ENCODE data around the gene UBE3A.

The UBE3A gene

DNA sequence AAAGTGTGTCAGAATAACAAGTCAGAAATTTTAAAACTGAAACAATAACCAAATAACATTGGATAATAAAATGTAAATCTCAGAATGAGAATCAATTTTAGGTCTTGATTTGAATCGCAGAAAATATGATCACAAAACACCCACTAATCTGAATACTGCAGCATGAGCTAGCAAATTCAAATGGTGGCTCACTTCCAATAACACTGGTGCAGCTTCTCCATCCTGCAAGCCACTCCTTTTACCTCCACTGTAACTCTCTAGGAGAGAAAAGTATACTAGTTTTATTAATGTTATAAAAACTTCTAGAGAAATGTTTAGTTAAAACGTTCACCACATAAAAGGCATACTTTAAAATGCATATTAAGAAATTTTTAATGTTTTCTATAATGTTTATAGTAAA is 30.4 kb downstream of the UBE3A start:
- H3K4me3 ChIP-seq (ENCODE audit: low read depth, low read length): no peak overlapping the region
- DNase-seq (ENCODE audit: low read depth): no peak

DNA sequence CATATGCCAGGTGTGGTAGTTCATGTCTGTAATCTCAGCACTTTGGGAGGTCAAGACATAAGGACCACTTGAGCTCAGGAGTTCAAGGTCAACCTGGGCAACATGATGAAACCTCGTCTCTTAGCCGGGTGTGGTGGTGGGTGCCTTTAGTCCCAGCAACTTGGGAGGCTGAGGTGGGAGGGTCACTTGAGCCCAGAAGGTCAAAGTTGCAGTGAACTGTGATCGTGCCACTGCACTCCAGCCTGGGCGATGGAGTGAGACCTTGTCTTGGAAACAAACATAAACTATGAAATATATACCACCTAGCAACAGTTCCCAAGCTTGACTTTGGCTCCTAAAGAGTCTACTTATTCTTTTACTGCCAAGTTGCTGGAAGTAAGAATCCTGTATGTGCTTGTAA is 30.9 kb downstream of the UBE3A start:
- no peak overlapping the region for H3K4me3 ChIP-seq (ENCODE audit: low read depth, low read length)
- DNase-seq (ENCODE audit: low read depth): no peak

DNA sequence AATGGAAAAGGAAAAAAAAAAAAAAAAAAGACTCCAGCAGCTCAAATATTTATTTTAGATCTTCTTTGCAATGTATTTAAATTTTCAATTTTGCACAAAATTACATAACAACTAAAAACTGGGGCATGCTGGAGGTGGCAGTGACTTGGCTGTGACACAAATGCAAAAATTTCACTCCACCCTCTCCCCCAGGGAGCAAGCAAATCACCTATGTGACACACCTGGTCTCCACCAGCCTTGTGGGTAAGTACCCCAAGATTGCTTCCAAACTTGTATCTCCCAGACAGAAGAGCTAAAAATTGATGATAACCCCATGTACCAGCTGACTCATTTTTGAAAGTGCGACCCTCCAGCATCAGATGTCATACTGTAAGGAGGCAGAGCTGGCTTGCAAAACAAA is 32.0 kb downstream of the UBE3A start:
- DNase-seq (ENCODE audit: low read depth): no peak

DNA sequence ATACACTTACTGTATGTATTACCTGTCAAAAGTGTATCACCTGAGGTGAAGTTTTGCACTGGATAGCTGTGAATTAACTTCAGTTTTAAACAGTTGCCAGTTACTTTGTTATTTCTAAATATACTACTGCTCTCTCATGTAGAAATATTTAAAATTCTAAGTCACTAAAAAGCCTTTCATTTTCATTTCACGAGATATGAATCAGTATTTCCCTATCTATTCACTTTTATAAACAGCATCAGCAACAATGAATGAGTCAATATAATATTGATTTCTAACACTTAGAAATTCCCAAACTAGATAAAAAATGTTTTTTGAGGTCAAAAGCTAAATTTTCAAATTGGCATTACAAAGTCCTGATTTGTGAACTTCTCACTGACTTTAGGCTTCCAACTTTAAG is 32.6 kb downstream of the UBE3A start:
- no peak for DNase-seq (ENCODE audit: low read depth)
- no peak overlapping the region for H3K4me3 ChIP-seq (ENCODE audit: low read depth, low read length)

More for the DNA sequence above, 32.0 kb downstream of the UBE3A start:
- no peak overlapping the region for H3K4me3 ChIP-seq (ENCODE audit: low read depth, low read length)

DNA sequence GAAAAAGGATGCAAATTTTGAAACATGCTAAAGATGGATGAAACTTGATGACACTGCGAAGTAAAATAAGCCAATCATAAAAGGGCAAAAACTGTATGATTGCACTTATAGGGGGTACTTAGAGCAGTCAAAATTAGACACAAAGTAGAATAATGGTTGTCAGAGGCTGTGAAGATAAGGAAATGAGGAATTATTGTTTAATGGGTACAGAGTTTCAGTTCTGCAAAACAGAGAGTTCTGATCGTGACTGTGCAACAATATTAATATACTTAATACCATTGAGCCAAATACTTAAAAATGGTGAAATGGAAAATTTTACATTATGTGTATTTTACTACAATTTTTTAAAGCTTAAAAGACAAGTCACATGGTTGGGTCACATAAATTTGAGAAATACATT is 35.1 kb downstream of the UBE3A start:
- H3K4me3 ChIP-seq (ENCODE audit: low read depth, low read length): no peak overlapping the region
- DNase-seq (ENCODE audit: low read depth): no peak

DNA sequence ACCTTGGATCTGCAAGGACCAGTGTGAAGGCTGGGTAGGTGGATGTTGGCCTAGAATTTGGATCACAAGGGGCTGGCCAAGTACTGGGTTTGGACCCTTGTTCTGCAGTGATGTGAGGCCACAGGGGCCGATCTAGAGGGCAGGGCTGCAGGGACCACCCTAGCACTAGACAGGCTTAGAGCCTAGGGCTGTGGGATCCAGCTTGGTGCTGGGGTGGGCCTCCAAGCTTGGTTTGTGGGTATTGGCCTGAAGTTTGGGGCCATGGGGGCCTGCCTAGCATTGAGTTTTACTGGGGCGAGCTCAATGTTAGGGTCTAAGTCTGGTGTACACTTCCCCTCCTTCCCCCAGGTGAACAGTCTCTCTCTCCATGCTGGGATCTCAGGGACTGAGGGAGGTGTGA is 36.5 kb downstream of the UBE3A start:
- no peak for DNase-seq (ENCODE audit: low read depth)
- H3K4me3 ChIP-seq (ENCODE audit: low read depth, low read length): no peak overlapping the region

DNA sequence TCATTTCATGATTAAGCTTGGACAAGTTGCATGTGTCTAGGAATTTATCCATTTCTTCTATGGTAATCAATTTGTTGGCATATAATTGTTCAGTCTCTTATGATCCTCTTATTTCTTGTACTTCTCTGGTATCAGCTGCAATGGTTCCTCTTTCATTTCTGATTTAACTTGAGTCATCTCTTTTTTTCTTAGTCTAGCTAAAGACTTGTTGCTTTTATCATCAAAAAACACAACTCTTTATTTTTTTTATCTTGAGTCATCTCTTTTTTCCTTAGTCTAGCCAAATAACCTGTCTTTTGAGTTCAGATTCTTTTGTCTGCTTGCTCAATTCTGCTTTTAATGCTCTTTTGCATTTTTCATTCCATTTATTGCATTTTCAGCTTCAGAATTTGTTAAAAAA is 37.3 kb downstream of the UBE3A start:
- H3K4me3 ChIP-seq (ENCODE audit: low read depth, low read length): no peak overlapping the region
- peak; percentile 4 for DNase-seq (ENCODE audit: low read depth)

DNA sequence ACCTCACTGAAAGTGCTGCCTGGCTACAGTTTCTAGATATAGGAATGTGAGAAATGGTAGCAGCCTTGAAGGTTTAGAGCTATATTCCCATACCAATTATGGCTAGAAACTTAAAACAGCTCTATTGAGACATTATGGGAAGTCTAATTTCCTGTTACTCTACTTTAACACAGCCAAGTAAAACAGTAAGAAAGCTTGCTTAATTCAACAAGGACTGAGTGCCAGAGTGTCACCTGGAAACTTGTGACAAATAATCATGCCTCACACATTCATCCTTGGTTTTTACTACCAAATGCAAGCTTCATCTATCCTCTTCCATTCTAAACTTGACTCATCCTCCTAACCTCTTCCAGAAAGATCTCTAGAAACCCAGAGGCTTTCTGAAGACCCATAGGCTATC is 41.7 kb downstream of the UBE3A start:
- no peak overlapping the region for H3K4me3 ChIP-seq (ENCODE audit: low read depth, low read length)
- peak; percentile 4 for DNase-seq (ENCODE audit: low read depth)

DNA sequence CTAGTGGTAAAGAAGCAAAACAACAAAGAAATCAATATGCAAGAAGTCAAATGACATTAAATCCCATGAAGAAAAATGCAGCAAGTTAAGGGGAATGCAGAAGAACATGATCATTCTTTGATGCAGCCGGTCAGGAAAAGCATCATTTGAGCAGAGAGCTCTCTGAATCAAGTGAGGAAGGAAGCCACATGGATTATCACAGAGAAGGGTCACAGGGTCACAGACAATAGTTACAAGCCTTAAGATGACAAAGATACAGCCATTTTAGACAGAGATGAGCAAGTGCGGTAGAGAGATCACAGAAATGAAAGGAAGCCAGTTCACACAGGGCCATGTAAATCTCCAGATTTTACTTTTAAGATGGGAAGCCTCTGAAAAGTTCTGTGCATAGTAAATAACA is 43.9 kb downstream of the UBE3A start:
- DNase-seq (ENCODE audit: low read depth): no peak
- no peak overlapping the region for H3K4me3 ChIP-seq (ENCODE audit: low read depth, low read length)

DNA sequence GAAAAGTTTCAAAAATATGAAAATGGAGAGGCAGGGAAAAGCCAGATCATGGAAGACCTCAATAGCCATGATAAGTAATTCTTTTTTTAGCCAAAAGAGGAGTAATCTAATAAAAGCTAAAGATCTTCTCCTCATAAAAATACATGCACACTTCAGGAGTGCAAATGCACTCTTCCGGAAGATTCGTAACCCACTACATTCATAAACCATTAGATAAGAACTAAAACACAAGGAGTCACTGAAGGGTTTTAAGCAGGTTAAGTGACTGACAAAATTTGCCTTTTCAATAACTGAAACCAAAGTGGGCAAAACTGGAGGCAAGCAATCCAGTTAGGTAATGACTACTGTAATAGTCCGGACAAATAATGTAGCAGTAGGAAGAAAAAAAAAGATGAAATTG is 46.0 kb downstream of the UBE3A start:
- H3K4me3 ChIP-seq (ENCODE audit: low read depth, low read length): no peak overlapping the region
- DNase-seq (ENCODE audit: low read depth): no peak

DNA sequence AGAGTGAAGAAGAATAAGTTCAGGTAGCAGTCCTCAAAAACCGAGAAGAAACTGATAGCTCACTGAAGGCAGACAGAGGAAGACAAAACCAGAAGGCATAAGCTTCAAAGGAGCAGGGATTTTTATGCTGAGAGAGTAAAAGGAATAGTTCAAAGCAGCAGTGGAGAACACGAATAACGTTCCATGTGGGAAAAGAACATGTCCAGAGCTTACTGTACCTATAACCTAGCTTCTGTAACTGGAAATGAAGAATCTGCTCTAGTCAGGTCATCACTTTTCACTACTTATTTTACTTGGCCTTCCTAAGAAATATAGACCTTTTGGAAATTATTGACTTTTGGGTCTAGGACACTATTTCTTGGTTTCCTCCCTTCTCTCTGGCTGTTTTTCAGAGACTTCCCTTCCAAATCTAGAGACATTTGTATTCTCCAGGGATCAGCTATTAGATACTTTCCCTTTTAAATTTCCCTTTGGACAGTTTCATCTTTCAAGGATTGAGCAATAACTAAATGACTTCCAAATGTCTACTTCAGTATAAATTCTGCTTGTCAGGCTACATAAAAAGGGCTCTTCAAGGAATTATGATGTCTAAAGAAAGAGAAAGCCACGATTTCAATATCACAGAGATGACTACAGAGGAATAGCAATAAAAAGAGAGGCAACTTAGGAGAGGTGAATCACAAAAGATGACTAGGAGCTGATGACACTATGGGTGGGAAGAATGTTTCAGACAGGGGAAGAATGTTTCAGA is 46.7 kb downstream of the UBE3A start:
- H3K4me3 ChIP-seq (ENCODE audit: low read depth, low read length): no peak overlapping the region

DNA sequence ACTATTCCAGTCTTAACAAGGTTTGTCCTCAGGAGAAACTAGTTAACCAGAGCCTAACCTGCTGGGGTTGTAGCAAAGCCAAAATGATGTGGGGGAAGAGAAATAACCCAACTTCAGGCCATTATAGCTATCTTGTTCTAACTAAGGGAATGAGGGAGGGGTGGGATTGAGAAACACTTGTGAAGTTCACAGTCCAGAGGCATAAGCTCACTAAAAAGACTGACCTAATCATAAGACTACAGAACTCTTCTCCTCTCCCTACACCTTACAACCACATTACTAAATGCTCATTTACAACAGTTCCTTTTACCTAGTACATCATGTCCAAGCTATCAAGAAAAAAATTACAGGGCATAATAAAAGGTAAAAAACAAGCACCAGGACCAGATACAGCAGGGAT is 52.8 kb downstream of the UBE3A start:
- no peak for DNase-seq (ENCODE audit: low read depth)

More for the DNA sequence above, 46.7 kb downstream of the UBE3A start:
- DNase-seq (ENCODE audit: low read depth): peak; percentile 75

DNA sequence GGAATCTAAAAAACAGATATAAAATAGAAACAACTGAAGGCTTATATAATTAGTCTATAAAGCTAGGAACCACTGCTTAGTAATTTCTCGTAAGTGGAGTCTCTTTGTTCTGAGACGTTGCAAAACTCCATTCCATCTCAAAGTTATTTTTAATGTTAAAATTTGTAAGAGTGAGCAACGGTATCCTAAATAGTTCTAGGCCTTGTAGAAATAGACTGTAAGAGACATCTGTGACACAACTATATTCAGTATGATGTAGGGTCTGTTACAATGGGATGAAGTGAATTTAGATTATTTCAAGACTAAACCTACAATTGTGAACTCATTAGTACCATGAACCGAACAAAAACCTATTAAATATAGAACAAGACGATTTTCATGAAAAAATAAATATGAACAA is 57.2 kb downstream of the UBE3A start:
- H3K4me3 ChIP-seq (ENCODE audit: low read depth, low read length): no peak overlapping the region

More for the DNA sequence above, 52.8 kb downstream of the UBE3A start:
- H3K4me3 ChIP-seq (ENCODE audit: low read depth, low read length): no peak overlapping the region

DNA sequence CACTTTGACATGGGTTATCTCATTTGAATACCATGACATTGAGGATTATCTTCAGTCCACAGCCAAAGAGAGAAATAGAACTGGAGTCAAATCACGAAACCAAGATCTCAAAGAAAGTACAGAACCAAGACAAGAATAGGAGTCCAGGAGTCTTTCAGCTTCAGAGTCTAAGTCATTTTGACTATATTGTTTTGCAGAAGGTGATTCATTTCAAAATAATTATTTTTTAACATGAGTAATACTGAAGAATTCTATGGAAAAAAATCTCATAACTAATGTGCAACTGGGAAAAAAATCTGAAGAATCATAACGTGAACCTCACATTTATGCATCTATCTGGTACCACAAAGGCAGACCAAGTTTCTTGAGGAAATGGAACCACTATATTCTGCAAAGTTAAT is 60.3 kb downstream of the UBE3A start:
- no peak for DNase-seq (ENCODE audit: low read depth)
- H3K4me3 ChIP-seq (ENCODE audit: low read depth, low read length): no peak overlapping the region

More for the DNA sequence above, 57.2 kb downstream of the UBE3A start:
- no peak for DNase-seq (ENCODE audit: low read depth)

DNA sequence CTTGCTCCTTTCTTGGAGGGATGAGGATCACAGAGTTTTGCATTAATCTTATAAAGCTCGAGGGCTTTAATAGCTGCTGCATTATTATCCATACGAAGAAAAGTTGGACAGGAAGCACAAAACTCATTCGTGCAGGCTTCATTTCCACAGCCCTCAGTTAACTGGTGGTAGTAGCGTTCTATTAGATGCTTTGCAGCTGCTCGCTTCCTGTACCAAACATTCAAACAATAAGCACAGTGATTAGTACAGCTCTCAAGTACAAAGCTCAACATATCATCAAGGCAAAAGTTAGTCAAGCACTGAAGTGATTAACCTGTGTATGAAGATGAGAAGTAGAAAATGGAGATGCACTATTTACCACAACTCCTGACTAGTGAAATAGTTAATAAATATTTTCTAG is 63.3 kb downstream of the UBE3A start:
- DNase-seq (ENCODE audit: low read depth): no peak
- no peak overlapping the region for H3K4me3 ChIP-seq (ENCODE audit: low read depth, low read length)

DNA sequence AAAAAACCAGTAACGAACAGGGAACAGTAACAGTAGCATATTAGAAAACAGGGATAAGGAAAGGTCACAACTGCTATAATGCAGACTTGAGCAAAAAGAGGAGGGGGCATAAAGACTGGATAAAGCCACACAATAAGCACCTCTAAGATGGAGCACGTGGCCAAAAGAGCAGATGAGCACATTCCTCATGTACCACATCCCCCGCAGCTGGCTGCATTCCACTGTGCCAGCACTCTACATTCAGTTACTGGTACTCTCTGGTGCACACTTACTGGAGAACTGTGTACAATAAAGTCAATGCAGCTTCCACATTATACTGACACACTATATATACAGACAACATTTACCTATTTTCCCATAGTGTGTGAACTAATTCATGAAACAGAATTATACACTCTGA is 64.7 kb downstream of the UBE3A start:
- no peak overlapping the region for H3K4me3 ChIP-seq (ENCODE audit: low read depth, low read length)
- DNase-seq (ENCODE audit: low read depth): no peak

DNA sequence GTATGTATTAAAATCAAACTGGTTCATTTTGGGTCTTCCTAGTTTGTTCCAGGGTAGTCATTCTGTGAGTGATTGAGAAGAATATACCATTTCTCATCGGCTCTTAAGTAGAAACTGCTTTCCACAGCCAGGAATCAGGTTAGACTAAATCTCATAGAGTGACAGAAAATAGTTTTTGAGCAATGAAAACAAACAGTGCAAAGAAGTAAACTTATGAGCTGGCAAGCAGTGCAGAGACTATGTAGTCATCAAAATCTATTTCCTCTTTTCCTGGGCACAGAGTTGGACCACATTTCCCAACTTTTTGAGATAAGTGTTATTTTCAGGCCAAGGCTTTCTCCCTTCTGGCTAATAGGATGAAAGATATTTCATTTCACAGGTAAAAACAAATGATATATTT is 66.5 kb downstream of the UBE3A start:
- no peak overlapping the region for H3K4me3 ChIP-seq (ENCODE audit: low read depth, low read length)
- DNase-seq (ENCODE audit: low read depth): peak; percentile 6

DNA sequence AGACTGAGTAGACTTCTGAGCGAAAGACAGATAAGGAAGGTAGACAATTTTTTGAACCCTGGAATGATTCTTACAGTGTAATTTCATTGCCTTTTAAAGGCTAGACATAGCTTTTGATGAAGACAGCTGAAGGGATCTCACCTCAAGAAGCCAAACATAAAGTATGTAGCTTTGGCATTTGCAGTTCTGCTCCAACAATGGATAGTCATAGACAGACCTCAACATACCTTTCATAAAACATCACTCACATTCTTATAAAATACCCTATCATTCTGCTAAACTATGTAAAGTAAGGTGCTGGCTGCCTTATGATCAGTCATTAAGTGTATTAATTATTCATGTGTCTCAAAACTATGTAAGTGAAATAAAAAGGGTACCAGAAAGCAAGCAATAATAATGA is 70.0 kb downstream of the UBE3A start:
- H3K4me3 ChIP-seq (ENCODE audit: low read depth, low read length): no peak overlapping the region
- no peak for DNase-seq (ENCODE audit: low read depth)

DNA sequence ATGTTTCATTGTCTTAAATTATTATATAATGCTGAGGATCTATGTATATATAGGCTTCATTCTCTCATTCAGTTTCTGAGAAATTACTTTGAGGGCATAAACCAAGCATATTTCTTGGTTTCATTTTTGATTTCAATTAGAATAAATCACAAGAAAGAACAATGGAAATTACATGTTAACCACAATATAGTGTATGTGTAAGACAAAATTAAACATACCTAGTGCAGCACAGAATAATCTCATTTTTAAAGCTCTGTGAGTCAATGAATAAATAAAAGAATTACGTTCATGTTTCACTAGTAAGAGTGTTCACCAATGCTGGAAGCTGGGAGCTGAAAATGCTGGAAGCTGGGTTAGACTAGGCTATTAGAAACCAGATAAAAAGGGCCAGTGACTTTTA is 72.8 kb downstream of the UBE3A start:
- no peak overlapping the region for H3K4me3 ChIP-seq (ENCODE audit: low read depth, low read length)
- DNase-seq (ENCODE audit: low read depth): no peak

DNA sequence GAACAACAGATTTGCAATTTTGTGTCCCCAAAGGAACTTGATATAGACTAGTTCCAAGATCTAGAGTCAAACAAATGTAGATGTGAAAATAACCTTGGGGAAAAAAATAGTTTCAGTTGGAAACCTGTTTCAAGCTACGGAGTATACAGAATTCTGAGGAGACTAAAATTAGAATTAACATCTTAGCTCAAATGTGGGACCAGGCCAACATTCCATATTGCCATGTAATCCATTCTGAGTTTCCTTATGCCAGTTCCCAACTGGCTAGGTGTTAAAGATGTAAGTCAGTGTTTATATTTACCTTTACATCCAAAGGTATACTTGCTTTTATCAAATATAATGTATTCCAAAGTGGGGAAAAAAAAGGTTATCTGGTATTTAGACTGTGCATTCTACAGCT is 76.3 kb downstream of the UBE3A start:
- no peak overlapping the region for H3K4me3 ChIP-seq (ENCODE audit: low read depth, low read length)
- DNase-seq (ENCODE audit: low read depth): no peak

DNA sequence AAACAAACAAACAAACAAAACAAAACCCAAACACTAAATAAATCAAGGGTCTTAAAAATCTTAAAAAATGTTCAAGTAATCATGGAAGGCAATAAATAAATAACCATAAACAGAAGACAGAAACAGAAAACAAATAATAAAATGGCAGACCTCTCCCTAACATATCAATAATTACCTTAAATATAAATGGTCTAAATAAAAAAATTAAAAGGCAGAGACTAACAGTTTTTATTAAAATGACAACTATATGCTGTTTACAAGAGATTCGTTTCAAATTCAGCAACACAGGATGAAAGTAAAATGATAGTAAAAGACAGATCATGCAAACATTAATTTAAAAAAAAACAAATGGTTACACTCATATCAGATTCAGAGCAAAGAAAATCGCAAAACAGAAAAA is 91.1 kb downstream of the UBE3A start:
- DNase-seq (ENCODE audit: low read depth): no peak
- H3K4me3 ChIP-seq (ENCODE audit: low read depth, low read length): no peak overlapping the region

DNA sequence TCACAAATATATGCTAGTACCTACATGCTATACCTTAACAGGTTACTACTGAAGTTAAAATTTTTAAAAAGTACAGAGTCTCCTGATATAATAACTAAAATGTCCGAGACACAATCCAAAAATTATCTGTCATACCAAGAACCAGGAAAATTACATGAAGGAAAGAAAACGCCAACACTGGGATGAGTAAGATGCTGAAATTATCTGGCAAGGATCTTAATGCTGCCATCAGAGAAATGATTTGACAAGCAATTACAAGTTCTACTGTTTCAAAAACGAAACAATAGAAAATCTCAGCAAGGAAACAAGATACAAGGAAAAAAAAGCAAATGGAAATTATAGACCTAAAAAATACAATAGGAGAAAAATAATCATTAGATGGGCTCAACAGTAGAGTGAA is 92.5 kb downstream of the UBE3A start:
- DNase-seq (ENCODE audit: low read depth): no peak
- no peak overlapping the region for H3K4me3 ChIP-seq (ENCODE audit: low read depth, low read length)
